Spleen (tissue), 7 donors: Measurements from ENCODE around the gene CAMLG.

Experiments used
- POLR2A ChIP-seq, 3 donors: fragments of 450-650 bp; IDR thresholded peaks; one replicate each; pipeline ENCODE4 v1.5.1; 2017; ENCODE audit warnings: antibody characterized with exemption in 3 of 3, mild to moderate bottlenecking in 1 of 3
- POLR2AphosphoS5 ChIP-seq, 3 donors: sonication (generic); formaldehyde crosslinking; IDR thresholded peaks; one replicate each; pipeline ENCODE4 v1.5.1; 2017; ENCODE audit warnings: antibody characterized with exemption in 3 of 3
- TF ChIP-seq, protein P1 (sequence below), 11 experiments: fragments of 200-600 bp in 7 of 11; fragments of 450-650 bp in 4 of 11; sonication (generic) in 4 of 11; IDR thresholded peaks in 8 of 11; conservative IDR thresholded peaks in 3 of 11; 1 replicate in 7 of 11; 2 replicates in 4 of 11; pipeline versions ENCODE4 v1.4.0 to v1.8.0; 2016 to 2021; ENCODE audit warnings: antibody characterized with exemption in 11 of 11, inconsistent platforms in 4 of 11, mild to moderate bottlenecking in 1 of 11
- donor health status: DM: no; HTN: no; CAD: no; lungs with moderate emphysema.
- donor health status: DM: no; HTN: no; CAD: no.
- donor health status: DM: no; HTN: no; CAD: no.

DNA sequence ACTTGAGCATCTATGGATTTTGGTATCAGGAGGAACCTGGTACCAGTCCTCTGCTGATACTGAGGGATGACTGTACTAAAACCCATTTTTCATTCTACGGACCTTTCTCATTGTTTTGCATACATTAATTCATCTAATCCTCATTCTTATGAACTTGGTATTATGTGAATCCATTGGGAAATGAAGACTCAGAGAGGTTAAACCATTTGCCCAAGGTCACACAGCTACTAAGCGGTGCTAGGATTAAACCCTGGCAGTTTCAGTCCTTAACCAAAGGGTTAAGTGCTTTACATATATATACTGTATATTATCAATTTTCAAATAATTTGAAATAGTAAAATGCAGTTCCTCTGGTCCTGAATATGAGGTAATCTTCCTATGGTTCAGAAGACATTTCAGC is 3.8 kb downstream of the CAMLG start:
- TF ChIP-seq, protein P1, sequence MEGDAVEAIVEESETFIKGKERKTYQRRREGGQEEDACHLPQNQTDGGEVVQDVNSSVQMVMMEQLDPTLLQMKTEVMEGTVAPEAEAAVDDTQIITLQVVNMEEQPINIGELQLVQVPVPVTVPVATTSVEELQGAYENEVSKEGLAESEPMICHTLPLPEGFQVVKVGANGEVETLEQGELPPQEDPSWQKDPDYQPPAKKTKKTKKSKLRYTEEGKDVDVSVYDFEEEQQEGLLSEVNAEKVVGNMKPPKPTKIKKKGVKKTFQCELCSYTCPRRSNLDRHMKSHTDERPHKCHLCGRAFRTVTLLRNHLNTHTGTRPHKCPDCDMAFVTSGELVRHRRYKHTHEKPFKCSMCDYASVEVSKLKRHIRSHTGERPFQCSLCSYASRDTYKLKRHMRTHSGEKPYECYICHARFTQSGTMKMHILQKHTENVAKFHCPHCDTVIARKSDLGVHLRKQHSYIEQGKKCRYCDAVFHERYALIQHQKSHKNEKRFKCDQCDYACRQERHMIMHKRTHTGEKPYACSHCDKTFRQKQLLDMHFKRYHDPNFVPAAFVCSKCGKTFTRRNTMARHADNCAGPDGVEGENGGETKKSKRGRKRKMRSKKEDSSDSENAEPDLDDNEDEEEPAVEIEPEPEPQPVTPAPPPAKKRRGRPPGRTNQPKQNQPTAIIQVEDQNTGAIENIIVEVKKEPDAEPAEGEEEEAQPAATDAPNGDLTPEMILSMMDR (IDR thresholded peaks at IDR 0.05 in 8 of 11, conservative IDR thresholded peaks at IDR 0.05 in 3 of 11) = no peak
- TF ChIP-seq POLR2A (IDR thresholded peaks at IDR 0.05) (no peak), POLR2AphosphoS5 (IDR thresholded peaks at IDR 0.05) (no peak)
